B cell (primary cell): ENCODE measurements around the gene PLA2G6. TPM values are rescaled to one million over a fixed set of nuclear protein-coding genes. Genes with fewer than 3 reads are reported as not detected.
"Not testable (repeated sequence)": the region's sequence is repeated elsewhere in the genome, so short reads cannot be mapped to it uniquely, and the experiment has no call there.

Source experiments
- ATAC-seq: fragments of 200-7000 bp; cut with Tn5 transposase; one replicate; pipeline ENCODE4 v1.10.0; 2021; ENCODE audit warnings: low read depth, mild to moderate bottlenecking, moderate number of reproducible peaks, moderate library complexity
- CTCF ChIA-PET: fragments of 350-600 bp; sonication (Branson Sonifier 250); formaldehyde crosslinking; loops from one replicate; lab custom pipeline; 2021; ENCODE audit warnings: antibody characterized with exemption, inconsistent platforms; lab: Charles Lee
- POLR2A ChIA-PET: fragments of 350-600 bp; sonication (Branson Sonifier 250); formaldehyde crosslinking; loops from one replicate; lab custom pipeline; 2021; ENCODE audit warnings: antibody characterized with exemption; lab: Charles Lee
- DNase-seq: peaks from one replicate; pipeline ENCODE4 v3.0.0; 2013
- H2AFZ ChIP-seq: 2 replicates; pipeline ENCODE4 v1.6.1; 2012; ENCODE audit warnings: mild to moderate bottlenecking, low read depth, low read length; ENCODE audit not compliant: insufficient read depth, poor library complexity, severe bottlenecking
- H3K27ac ChIP-seq, 2 donors: 1 replicate in 1 of 2; 2 replicates in 1 of 2; pipeline ENCODE4 v1.5.1; 2012 to 2013; ENCODE audit warnings: low read length in 2 of 2, mild to moderate bottlenecking in 2 of 2, moderate library complexity in 1 of 2
- H3K27me3 ChIP-seq, 4 experiments: fragments of 200-600 bp in 1 of 4; sonication (generic) in 1 of 4; replicated peaks in 1 of 4; 1 replicate in 2 of 4; 2 replicates in 2 of 4; pipeline versions ENCODE4 v1.6.1 to v1.7.0; 2013 to 2016; ENCODE audit warnings: low read length in 3 of 4, mild to moderate bottlenecking in 2 of 4, mixed read lengths in 1 of 4, moderate library complexity in 1 of 4; ENCODE audit not compliant: insufficient read depth in 4 of 4, control insufficient read depth in 3 of 4; ENCODE audit errors: control extremely low read depth in 1 of 4
- H3K36me3 ChIP-seq, 2 experiments: replicated peaks in 1 of 2; 1 replicate in 1 of 2; 2 replicates in 1 of 2; pipeline versions ENCODE4 v1.6.1 to v1.7.1; 2013; ENCODE audit warnings: low read length in 1 of 2; ENCODE audit not compliant: insufficient read depth in 2 of 2, control insufficient read depth in 1 of 2; ENCODE audit errors: control extremely low read depth in 1 of 2, extremely low read depth in 1 of 2
- H3K4me1 ChIP-seq, 2 donors: fragments of 200-600 bp in 1 of 2; sonication (generic) in 1 of 2; 1 replicate in 1 of 2; 2 replicates in 1 of 2; pipeline versions ENCODE4 v1.5.1 to v1.6.1; 2013 to 2017; ENCODE audit warnings: low read length in 2 of 2; ENCODE audit not compliant: control insufficient read depth in 2 of 2, insufficient read depth in 2 of 2
- H3K4me2 ChIP-seq: replicated peaks from 2 replicates; pipeline ENCODE3; 2012; ENCODE audit warnings: mild to moderate bottlenecking, low read depth, low read length; ENCODE audit not compliant: poor library complexity, severe bottlenecking
- H3K4me3 ChIP-seq, 5 experiments: fragments of 200-600 bp in 1 of 5; sonication (generic) in 1 of 5; 1 replicate in 3 of 5; 2 replicates in 2 of 5; pipeline versions ENCODE4 v1.5.1 to v1.7.0; 2011 to 2016; ENCODE audit warnings: low read length in 4 of 5, mild to moderate bottlenecking in 4 of 5, low read depth in 2 of 5, control low read depth in 1 of 5, moderate library complexity in 1 of 5; ENCODE audit not compliant: insufficient read depth in 1 of 5; ENCODE audit errors: control extremely low read depth in 1 of 5, extremely low read depth in 1 of 5
- H3K79me2 ChIP-seq: fragments of 200-600 bp; sonication (generic); one replicate; pipeline ENCODE4 v1.6.0; 2016; ENCODE audit warnings: low read length; ENCODE audit not compliant: control insufficient read depth, insufficient read depth
- H3K9ac ChIP-seq: fragments of 200-600 bp; sonication (generic); 2 replicates; pipeline ENCODE4 v1.6.1; 2017; ENCODE audit warnings: mild to moderate bottlenecking, low read length, moderate library complexity
- H3K9me3 ChIP-seq, 3 donors: one replicate each; pipeline versions ENCODE4 v1.6.1 to v1.7.1; 2013; ENCODE audit warnings: low read length in 2 of 3; ENCODE audit not compliant: control insufficient read depth in 2 of 3, insufficient read depth in 1 of 3; ENCODE audit errors: control extremely low read depth in 1 of 3
- H4K20me1 ChIP-seq: 2 replicates; pipeline ENCODE4 v1.6.0; 2012; ENCODE audit warnings: mild to moderate bottlenecking, low read length; ENCODE audit not compliant: insufficient read depth, control insufficient read depth, poor library complexity, severe bottlenecking
- H3K27ac Mint-ChIP-seq: one replicate; pipeline ENCODE4 v1.8.0; 2021; ENCODE audit warnings: mixed read lengths
- H3K27me3 Mint-ChIP-seq: one replicate; pipeline ENCODE4 v1.8.0; 2021; ENCODE audit warnings: mixed read lengths
- H3K4me1 Mint-ChIP-seq: one replicate; pipeline ENCODE4 v1.8.0; 2021; ENCODE audit warnings: mixed read lengths
- H3K4me3 Mint-ChIP-seq: one replicate; pipeline ENCODE4 v1.8.0; 2021; ENCODE audit warnings: mixed read lengths
- H3K9me3 Mint-ChIP-seq: one replicate; pipeline ENCODE4 v1.8.0; 2022; ENCODE audit warnings: mixed read lengths; ENCODE audit not compliant: insufficient read depth
- EZH2 ChIP-seq: IDR thresholded peaks from 2 replicates; pipeline ENCODE4 v1.6.1; 2012; ENCODE audit warnings: borderline replicate concordance, low read depth, mild to moderate bottlenecking, moderate library complexity, low read length; ENCODE audit not compliant: insufficient read depth, poor library complexity, severe bottlenecking
- WGBS: methylation state at CpG from one replicate; pipeline ENCODE4 v1.1.5; 2013; ENCODE audit warnings: missing lambda C conversion rate; ENCODE audit not compliant: insufficient coverage; 5-methylcytosine and 5-hydroxymethylcytosine counted together
- intact Hi-C: fragments of 100-400 bp; cut with micrococcal nuclease; formaldehyde crosslinking; loops from one replicate; pipeline ENCODE4 v1.10.0; 2022
- polyA plus RNA-seq: library from polyadenylated mRNA; depleted of rRNA; stranded (reverse); fragments of >200 nt; gene quantifications from 2 replicates; pipeline ENCODE4 v1.2.3, GENCODE V29; 2012
- total RNA-seq, 2 donors: library from RNA; stranded (reverse); fragments of 120-200 nt in 1 of 2; gene quantifications; 1 replicate in 1 of 2; 2 replicates in 1 of 2; pipeline versions ENCODE4 v1.2.3 to v1.2.4, GENCODE V29; 2013 to 2022
- TF ChIP-seq, protein P1 (sequence below): fragments of 200-600 bp; IDR thresholded peaks from one replicate; pipeline ENCODE4 v1.8.0; 2022; ENCODE audit warnings: antibody characterized with exemption, mild to moderate bottlenecking

Gene PLA2G6
- total and polyA plus RNA-seq, 2 donors (not counting 1 experiment from before 2014, with no cell fraction given): 125 to 148 TPM

DNA sequence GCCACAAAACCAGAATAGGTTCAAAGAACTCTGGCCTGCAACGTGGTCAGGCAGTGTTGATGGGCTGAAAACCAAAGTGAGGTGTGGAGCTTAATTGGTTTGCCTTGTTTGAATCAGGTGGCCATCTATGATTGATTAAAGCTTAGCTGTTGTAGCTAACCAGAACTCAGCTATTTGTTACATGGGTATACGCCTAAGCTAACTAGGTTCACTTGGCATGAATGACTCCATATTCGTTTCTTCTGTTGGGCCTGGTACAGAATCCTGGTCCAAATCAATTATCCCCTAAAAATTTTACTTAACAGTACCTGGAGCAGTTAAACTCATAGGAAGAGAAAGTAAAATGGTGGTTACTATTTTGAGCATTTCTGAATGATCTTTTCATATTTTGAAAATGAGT, 63.4 kb downstream of the PLA2G6 start:
- TF ChIP-seq EZH2: no peak
- TF ChIP-seq, protein P1, sequence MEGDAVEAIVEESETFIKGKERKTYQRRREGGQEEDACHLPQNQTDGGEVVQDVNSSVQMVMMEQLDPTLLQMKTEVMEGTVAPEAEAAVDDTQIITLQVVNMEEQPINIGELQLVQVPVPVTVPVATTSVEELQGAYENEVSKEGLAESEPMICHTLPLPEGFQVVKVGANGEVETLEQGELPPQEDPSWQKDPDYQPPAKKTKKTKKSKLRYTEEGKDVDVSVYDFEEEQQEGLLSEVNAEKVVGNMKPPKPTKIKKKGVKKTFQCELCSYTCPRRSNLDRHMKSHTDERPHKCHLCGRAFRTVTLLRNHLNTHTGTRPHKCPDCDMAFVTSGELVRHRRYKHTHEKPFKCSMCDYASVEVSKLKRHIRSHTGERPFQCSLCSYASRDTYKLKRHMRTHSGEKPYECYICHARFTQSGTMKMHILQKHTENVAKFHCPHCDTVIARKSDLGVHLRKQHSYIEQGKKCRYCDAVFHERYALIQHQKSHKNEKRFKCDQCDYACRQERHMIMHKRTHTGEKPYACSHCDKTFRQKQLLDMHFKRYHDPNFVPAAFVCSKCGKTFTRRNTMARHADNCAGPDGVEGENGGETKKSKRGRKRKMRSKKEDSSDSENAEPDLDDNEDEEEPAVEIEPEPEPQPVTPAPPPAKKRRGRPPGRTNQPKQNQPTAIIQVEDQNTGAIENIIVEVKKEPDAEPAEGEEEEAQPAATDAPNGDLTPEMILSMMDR: no peak
- WGBS: 86% methylated on average over 2 of the region's 3 CpGs
- ATAC-seq (no peak), DNase-seq (no peak)
- no peak overlapping the region for H3K4me3 ChIP-seq
- H2AFZ ChIP-seq: no peak overlapping the region
- H3K27ac Mint-ChIP-seq: no peak overlapping the region
- no peak overlapping the region for H3K4me3 Mint-ChIP-seq
- H3K9ac ChIP-seq: no peak overlapping the region
- H3K9me3 Mint-ChIP-seq: no peaks in the 10 kb centered on the region
- no peaks in the 10 kb centered on the region for H3K27me3 Mint-ChIP-seq
- H3K4me1 Mint-ChIP-seq: peaks cover 2% of the 10 kb centered on the region
- intact Hi-C loops: no loop called here
- H3K27me3 ChIP-seq: no peaks in the 10 kb centered on the region
- H3K79me2 ChIP-seq: no peaks in the 10 kb centered on the region
- H4K20me1 ChIP-seq: no peaks in the 10 kb centered on the region
- CTCF ChIA-PET: no interaction called here
- H3K9me3 ChIP-seq: no peaks in the 10 kb centered on the region
- peaks cover 0 to 9% of the 10 kb centered on the region in 2 experiments for H3K36me3 ChIP-seq
- POLR2A ChIA-PET: no interaction called here
- H3K4me2 ChIP-seq: no peak overlapping the region
- no peak overlapping the region for H3K27ac ChIP-seq
- H3K4me1 ChIP-seq: peaks cover 0 to 3% of the 10 kb centered on the region in 2 donors

DNA sequence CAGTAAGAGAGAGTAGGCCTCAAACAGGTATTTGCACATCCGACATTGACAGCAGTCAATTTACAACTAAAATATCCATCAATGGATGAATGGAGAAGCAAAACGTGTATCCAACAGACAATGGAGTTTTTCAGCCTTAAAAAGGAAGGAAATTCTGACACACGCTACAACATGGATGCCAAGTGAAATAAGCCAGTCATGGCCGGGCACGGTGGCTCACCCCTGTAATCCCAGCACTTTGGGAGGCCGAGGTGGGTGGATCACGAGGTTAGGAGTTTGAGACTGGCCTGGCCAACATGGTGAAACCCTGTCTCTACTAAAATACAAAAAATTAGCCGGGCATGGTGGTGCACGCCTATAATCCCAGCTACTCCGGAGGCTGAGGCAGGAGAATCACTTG, 64.1 kb downstream of the PLA2G6 start:
- H3K4me1 Mint-ChIP-seq, DNase-seq, H3K4me1 ChIP-seq, H3K9me3 ChIP-seq, H3K27ac ChIP-seq, H4K20me1 ChIP-seq, H3K36me3 ChIP-seq, H3K4me2 ChIP-seq, H3K9ac ChIP-seq, H3K79me2 ChIP-seq, H3K4me3 ChIP-seq, H3K4me3 Mint-ChIP-seq, H3K9me3 Mint-ChIP-seq, H3K27me3 Mint-ChIP-seq, H3K27me3 ChIP-seq, POLR2A ChIA-PET, CTCF ChIA-PET, ATAC-seq, intact Hi-C loops, H3K27ac Mint-ChIP-seq, H2AFZ ChIP-seq: not testable (repeated sequence)
- 92% methylated on average over 6 of the region's 10 CpGs for WGBS
